Gastroesophageal sphincter (tissue), 3 donors: ENCODE measurements around the gene SRSF6.

ENCODE experiments used
- POLR2A ChIP-seq, 2 donors: fragments of 450-650 bp; IDR thresholded peaks; one replicate each; pipeline ENCODE4 v1.6.1; 2017; ENCODE audit warnings: antibody characterized with exemption in 2 of 2, mild to moderate bottlenecking in 2 of 2, moderate library complexity in 1 of 2
- POLR2AphosphoS5 ChIP-seq: sonication (generic); formaldehyde crosslinking; IDR thresholded peaks from one replicate; pipeline ENCODE4 v1.6.1; 2017; ENCODE audit warnings: antibody characterized with exemption
- TF ChIP-seq, protein P1 (sequence below), 4 experiments: fragments of 200-600 bp in 2 of 4; fragments of 450-650 bp in 2 of 4; sonication (generic) in 1 of 4; IDR thresholded peaks; one replicate each; pipeline ENCODE4 v1.5.1; 2017 to 2019; ENCODE audit warnings: antibody characterized with exemption in 4 of 4, mild to moderate bottlenecking in 2 of 4, moderate library complexity in 2 of 4

DNA sequence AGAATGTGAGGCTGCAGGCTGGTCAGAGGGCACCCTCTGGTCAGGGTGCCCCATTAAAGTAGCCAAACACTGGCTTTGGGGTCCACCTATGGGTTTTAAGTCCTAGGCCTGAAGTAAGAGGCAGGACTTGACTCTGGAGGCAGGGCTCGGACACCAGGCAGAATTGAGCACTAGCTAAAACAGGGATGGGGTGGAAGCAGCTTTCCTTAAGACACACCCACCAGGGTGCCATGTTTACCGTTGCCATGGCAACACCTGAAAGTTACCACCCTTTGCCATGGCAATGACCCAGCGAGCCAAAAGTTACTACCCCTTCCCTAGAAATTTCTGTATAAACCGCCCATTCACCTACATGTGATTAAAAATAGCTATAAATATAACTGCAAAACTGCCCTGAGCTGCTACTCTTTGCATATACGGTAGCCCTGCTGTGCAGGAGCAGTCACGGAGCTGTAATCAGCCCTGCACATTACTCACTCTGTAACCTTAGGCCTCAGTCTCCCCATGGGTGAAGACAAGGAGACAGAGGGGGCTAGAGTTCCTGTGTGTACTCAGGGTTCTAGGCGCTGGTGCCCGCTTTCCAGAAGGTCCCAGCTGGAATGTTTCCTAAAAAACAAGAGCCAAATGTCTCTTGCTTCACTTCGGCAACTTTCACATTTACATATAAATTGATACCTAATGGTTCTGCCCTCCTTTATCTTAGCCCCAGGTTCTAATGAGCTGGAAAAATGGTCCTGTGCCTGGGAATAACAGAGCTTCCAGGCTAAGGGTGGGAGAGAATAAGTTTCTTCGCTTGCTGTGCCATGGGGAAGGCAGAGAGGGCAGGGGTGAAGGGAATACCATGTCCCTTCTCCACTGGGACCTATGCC, 27.2 kb upstream of the SRSF6 start:
- TF ChIP-seq POLR2A (IDR thresholded peaks at IDR 0.05), result no peak
- TF ChIP-seq POLR2AphosphoS5, result no peak
- TF ChIP-seq, protein P1, sequence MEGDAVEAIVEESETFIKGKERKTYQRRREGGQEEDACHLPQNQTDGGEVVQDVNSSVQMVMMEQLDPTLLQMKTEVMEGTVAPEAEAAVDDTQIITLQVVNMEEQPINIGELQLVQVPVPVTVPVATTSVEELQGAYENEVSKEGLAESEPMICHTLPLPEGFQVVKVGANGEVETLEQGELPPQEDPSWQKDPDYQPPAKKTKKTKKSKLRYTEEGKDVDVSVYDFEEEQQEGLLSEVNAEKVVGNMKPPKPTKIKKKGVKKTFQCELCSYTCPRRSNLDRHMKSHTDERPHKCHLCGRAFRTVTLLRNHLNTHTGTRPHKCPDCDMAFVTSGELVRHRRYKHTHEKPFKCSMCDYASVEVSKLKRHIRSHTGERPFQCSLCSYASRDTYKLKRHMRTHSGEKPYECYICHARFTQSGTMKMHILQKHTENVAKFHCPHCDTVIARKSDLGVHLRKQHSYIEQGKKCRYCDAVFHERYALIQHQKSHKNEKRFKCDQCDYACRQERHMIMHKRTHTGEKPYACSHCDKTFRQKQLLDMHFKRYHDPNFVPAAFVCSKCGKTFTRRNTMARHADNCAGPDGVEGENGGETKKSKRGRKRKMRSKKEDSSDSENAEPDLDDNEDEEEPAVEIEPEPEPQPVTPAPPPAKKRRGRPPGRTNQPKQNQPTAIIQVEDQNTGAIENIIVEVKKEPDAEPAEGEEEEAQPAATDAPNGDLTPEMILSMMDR (IDR thresholded peaks at IDR 0.05), result no peak
